GM21723 (cell line): ENCODE measurements around the gene NDRG3.

Source experiments
- ATAC-seq: cut with Tn5 transposase; IDR thresholded peaks from one replicate; pipeline ENCODE4 v1.9.1; 2021; ENCODE audit warnings: mild to moderate bottlenecking, moderate library complexity; ENCODE audit not compliant: unreplicated experiment

The NDRG3 gene

DNA sequence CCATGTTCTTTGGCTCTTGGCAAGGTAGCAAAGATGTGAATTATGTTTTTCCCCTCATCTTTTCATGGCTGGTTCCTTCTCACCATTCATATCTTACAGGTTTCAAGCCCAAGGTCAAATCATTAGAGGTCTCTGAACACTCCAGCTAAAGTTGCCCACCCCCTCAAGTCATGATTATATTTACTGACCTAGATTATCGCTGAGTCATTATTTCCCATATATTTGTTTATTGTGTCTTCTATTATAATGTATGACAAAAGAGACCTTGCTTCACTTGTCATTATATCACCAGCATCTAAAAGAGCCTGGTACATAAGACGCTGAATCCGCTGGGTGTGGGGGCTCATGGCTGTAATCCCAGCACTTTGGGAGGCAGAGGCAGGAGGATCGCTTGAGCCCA, 15.2 kb upstream of the NDRG3 start:
- no peak for ATAC-seq

DNA sequence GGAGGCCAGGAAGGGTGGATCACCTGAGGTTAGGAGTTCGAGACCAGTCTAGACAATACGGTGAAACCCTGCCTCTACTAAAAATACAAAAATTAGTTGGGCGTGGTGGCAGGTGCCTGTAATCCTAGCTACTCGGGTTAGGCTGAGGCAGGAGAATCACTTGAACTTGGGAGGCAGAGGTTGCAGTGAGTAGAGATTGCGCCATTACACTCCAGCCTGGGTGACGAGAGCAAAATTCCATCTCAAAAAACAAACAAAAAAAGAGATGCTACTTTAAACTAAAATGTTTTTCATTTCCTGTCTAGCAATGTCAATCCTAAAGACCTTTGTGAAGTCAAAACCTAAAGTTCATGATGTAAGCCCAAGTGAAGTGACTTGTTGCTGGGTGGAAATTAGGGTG, 14.8 kb upstream of the NDRG3 start:
- no peak for ATAC-seq

DNA sequence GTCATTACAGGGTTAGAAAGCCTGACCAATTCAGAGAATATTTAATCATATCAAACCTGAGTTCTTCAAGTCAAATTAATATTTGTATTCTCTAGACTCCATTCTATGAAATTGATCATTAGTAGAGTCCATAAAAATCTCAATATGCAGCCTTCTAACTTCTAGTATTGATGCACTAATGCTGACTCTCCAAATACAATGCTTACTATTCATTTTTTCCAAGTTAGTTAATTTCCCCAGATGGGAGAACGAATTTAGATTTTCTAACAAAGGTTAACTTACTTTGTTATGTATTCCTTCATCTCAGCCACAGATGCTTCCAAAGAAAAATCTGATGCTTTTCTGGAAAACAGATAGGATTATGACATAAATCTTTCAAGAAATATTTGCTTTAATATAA, 12.4 kb upstream of the NDRG3 start:
- ATAC-seq, result no peak

DNA sequence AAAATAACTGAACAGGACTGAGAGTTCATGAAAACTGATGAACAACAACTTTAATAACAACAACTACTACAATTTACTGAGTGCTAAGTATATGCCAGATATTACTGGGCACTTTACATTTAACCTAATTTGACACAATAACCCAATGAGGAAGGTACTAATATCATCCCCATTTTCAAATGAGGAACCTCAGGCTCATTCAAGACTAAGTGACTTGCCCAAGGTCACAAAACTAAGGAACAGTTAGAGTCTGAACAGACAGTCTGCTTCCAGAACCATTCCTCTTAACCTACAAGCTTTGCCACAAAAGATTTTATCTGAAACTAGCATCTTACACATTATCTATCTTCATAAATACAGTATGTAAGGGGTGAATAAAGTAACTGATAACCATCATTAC, 10.6 kb upstream of the NDRG3 start:
- no peak for ATAC-seq

DNA sequence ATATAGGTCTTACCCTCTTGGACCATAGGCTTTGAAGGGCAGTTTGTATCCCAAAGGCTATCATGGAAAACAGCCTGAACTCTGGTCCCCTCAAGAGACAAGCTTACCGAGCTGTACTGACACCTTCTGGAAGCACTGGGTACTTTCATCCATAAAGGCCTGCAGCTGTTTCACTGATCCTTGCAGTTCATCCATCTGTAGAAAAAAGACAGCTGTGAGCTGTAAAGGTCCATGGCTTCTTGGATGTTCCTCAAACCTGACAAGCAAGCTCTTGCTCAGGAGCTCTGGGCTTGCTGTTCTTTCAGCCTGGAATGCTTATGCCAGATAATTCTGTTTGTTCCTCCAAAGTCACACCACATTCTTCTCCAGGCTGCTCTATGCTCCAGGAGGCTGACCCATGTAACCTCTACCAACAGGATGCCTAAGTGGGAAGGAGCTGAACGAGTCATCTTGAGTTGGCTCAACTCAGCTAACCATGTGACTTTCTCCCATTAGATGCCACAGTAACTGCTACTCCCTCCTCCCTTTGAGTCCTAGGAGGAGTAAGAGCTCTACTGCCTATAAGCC, 8.8 kb upstream of the NDRG3 start:
- ATAC-seq, result no peak

DNA sequence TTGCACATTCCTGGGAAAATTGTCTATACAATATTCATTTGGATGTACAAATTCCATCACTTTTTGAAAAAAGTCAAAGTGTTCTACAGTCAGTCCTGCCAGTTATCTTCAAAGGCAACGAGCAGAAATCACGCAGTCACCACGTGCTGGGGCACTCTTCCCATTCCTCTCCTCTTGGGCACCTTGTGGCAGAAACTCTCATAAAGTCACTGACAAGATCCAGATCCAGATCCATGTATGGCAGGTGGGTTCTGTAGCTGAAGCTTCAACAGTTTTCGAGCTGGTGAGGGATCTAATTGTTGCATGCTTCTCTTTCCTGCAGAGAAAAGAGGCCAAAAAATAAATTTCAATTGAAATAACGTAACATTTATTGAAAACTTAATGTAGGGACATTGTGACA, 6.7 kb upstream of the NDRG3 start:
- ATAC-seq, result no peak

DNA sequence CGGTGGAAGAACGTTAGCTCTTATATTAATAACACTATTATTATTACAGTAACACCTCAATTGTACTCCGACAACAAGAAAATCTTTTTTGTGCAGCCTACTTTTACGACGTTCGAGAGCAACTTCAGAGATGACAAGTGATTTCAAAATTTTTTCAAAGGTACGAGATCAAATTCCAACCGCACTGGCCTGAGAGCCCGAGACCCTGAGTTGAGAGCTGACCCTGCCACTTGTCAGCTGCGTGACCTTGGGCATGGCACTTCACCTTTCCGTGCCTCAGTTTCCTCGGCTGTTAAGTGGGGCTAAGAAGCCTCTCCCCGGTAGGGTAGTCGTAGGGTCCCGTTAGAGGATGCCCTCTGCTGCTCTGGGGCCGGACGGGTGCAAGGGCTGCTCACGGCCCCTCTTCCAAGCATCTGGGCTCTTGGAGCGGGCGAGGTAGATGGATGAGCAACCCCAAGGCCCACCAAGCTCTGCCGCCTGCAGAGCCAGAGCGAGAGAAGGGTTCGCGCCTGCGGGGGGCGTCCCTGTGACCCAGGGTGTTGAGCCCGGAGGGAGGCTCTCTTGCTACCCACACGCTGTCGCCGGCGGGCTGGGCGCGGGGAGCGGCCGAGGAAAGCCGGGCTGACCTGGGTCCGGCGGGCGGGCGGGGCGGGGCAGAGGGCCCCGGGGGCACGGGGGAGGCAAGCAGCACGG, 510 bp downstream of the NDRG3 start:
- peak; percentile 36 for ATAC-seq

DNA sequence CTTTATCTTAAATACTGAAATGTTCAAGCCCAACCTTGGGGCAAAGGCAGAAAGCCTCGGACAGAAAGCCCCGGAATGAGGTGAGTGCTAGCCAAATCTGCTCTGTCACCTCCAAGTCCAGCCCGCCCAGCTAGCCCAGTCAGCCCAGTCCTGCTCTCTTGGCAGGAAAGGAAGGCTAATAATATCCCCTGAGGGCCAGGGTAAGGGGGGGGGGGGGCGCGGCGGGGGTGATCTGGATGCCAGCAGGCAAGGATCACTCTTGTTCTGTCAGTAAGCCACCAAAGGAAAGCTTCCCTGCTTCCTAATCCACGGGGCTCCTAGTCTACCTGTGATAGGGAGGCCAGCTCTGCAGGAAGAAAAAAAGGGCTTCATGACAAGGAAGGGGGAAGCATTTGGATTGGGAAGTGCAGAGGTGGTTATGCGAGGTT, 1.1 kb downstream of the NDRG3 start:
- no peak for ATAC-seq

DNA sequence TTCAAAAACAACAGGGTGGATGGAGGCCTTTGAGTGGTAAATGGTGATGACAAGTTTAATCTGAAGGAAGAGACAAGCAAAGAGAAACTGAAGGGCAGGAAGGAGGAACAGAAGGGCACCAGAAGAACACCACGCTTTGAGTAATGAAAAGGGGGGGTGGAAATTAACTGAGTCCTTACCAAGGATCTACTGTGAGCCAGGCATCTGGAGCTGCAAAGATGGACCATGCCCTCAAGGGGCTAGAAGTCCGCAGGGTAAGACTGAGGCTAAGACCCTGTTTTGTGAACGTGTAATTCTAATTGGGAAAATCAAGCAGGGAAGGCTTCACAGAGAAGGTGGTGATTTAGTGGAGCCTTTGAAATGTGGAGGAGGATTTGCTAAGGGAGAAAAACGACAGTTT, 1.6 kb downstream of the NDRG3 start:
- ATAC-seq, result no peak

DNA sequence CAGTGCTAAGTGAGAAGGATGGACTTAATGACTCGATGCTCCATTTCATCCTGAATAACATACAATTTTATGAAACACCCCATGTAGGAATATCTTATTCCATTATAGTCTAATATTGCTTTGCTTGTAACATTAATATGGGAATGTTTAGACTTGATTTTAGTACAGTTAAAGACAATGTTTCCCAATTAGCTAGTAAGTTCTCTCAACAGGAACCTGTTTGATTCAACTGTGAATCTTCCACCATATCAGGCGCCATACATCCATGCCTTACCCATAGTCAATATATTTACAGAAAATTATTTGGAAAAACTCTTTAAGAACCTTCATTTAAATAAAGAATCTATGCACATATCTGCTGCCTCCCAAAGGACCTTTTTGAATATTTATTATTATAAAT, 3.3 kb downstream of the NDRG3 start:
- no peak for ATAC-seq

DNA sequence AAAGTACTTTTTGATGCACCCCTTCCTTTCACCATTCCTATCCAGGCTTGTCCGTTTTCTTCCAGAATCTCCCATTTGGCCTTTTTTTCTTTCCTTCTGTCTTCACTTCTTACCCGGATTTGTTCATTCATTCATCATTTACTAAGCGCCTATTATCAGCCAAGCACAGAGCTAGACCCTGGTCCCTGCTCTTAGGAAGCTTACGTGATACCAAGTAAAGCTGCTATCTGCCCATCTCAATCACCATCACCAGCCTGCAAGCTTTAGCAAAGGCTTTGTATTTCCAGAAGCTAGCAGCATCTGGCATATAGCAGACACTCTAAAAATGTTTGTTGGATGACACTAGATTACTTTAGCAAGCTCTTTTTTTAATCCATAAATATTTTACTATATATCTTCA, 4.8 kb downstream of the NDRG3 start:
- ATAC-seq, result no peak

DNA sequence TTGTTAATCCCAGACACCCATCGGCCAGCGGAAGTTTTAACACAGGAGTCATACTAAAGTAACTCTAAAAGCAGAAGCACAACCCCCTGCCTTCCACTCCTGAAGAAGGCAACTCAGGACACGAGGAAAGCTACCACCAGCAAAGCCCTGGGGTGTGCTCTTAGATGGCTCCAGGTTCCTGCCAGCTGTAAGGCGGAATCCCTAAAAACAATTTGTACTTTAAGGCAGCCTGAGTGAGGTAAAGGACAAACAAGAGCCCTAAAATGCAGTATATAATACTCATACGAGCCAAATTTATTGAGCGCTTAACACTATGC, 8.7 kb downstream of the NDRG3 start:
- ATAC-seq, result no peak

DNA sequence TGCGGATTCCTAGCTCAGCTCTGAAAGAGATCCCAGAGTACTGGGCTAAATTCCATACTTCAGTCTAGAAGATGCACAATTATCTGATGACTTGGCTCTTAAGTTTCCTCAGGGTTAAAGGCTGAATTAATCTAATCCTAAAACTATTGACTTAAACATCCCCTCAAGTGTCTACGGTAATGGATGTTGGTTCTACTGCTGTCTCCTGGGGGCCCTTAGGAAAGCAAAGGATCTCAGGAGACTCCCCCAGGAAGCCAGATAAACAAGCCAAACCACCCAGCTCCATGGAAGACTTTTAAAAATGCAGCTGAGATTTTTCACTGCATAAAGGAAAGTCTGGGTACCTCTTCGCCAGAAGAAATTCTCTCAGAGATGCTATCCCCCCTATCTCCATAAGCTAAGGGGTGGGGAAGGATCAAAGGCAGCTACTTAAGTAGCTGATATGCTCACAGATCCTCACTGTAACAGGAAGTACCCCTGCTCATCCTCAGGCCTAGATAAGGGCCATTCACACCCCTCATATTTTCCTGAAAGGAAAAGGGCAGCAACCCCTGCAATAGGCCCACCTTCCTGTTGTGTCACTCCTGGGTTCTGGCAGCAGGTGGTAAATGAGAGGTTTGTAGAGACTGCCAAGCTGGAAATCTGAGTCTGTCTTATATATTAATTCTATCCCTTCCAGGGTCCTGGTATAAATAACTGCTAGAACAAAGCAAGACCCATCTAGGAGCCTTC, 9.3 kb downstream of the NDRG3 start:
- ATAC-seq, result no peak

DNA sequence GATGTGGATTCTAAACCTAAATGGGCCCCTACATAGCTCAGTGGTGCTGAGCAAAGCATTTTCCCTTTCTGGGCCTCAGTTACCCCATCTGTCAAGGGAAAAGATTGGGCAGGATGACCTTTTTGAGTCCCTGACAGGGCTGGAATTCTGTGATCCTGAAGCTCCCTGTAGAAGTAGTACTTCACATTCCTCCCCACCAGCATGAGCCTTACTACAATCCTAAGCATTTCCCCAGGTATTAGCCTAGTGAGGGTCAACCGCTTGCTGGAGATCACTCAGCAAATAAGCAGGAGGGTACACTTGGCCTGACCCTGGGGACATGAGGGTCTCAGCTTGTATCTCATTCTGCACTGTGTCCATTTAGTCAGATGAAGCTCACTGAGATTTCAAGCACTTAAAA, 13.4 kb downstream of the NDRG3 start:
- no peak for ATAC-seq

DNA sequence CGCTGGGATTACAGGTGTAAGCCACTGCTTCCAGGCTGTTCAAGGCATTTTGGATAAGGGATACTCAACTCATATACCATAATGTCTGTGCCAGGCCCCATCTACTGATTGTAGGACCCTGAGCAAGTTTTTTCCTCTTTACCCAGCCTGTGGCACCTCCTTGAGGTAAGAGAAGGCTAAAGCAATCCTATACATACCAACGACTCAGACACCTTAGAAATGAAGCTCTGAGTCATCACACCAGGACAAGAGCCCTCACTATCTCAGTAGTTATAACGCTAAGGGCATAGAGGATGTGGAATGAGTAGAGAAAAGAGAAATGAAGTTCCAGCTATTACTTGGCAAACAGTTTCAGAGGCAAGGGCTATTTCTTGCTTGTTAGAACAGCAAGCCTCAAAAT, 16.9 kb downstream of the NDRG3 start:
- no peak for ATAC-seq

DNA sequence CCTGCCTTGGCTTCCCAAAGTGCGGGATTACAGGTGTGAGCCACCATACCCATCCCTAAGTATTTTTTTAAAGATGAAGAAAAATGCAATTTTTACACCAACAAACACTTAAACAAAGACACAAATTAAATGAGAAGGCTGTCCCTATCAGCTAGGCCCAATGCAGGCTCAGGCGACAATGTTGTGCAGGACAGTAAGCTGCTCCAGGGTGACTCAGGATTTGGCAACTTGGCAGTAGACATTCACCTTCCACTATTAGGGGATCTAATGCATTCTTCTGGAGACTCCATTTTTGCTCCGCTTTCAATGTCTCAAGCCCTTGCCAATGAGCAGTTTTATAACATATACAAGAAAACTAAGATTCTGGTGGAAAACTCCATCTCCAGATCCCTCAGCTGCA, 19.7 kb downstream of the NDRG3 start:
- no peak for ATAC-seq

DNA sequence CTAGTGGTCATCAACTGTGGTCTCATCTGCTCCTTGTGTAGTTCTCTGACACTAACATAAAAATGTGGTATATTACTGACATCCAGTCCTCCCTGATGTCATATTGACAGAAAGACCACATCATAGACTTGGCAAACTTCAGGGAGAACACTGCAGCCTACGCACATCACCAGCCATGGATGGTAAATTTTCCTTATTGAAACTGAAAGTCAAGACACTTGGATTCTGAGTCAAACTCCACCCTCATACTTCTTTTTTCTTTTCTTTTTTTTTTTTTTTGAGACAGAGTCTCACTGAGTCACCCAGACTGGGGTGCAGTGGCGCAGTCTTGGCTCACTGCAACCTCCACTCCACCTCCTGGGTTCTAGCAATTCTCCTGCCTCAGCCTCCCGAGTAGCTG, 25.4 kb downstream of the NDRG3 start:
- ATAC-seq, result no peak

DNA sequence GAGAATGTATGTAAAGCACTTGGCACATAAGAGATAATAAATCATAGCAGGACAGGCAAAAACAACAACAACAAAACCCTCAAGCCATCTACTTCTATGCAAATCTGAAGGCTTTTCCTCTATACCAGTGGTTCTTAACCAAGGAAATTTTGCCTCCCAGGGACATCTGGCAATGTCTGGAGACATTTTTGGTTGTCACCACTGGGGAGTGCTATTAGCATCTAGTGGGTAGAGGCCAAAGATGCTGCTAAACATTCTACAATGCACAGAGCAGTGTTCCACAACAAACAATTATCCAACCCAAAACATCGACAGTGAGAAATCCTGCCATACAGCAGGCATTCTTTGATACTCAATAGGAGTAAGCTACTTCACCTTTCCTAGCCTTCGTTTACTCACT, 28.2 kb downstream of the NDRG3 start:
- ATAC-seq, result no peak

DNA sequence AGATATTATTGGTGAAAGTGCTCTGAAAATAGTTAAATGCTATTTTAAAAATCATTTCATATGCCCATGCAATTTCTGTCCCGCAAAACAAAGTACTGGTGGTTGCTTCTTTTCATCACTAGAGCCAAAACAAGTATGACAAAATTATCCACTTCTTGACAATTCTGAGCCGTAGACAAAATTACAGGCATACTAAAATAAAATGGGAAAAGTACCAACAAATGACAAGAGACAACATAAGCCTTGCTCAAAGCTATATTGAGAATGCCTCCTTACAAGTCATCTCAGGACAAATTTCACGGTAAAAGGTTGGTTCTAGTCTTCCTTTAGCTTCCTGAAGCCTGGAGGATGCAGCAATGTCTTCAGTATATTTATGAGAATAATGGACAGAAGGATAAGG, 28.9 kb downstream of the NDRG3 start:
- ATAC-seq, result no peak

DNA sequence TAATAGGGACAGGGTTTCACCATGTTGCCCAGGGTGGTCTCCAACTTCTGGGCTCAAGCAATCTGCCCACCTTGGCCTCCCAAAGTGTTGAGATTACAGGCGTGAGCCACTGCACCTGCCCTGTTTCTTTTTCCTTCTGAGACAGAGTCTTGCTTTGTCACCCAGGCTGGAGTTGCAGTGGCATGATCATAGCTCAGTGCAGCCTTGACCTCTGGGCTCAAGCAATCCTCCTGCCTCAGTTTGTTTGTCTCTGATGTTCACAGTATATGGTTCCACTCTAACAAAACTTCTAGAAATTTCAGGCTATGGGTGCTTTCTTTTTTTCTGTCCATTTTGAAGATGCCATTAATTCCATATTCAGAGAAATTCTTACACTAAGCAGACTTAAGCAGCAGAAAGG, 33.1 kb downstream of the NDRG3 start:
- no peak for ATAC-seq

DNA sequence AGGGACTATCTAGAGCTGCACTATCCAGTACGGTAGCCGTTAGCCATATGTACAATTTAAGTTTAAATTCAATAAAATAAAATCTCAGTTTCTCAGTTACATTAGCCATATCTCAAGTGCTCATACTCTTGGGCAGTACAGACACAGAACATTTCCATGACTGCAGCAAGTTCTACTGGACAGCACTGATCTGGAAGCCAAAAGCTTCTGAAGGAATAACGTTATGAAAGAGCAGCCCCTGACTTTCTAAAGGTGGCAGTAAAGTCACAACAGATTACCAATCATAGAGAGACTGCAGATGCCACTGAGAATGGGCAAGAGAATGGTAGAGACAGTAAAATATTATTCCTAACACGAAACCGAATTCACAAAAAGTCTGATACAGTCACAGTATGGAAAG, 36.8 kb downstream of the NDRG3 start:
- no peak for ATAC-seq

DNA sequence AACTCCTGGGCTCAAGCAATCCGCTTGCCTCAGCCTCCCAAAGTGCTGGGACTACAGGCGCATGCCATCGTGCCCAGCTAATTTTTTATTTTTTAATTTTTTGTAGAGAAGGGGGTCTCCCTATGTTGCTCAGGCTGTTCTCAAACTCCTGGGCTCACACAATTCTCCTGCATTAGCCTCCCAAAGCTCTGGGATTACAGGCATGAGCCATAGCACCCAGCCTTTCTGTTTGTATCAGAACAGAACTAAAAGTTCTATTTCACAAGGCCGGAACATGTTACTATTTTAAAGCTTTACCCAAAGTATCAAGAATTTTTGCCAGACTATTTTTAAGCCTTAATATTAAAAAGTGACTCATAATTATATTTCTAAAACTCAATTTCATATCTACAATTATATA, 42.4 kb downstream of the NDRG3 start:
- ATAC-seq, result no peak

DNA sequence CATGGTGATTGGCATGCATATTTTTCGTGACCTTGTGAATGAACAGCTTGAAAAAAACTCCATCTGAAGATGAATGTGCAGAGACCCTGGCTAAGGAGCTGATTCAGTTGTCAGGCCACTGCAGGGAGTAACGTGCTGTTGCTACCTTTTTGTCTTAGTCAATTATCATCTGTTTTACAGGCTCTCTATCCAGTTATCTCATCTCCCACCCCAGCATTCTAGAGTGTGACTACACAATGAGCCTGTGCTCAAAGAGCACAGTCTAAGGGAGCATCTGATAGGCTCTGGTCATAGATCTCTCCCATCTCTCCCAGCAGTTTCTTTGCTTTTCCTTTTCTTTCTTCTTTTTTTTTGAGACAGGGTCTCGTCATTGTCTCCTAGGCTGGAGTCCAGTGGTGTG, 45.5 kb downstream of the NDRG3 start:
- ATAC-seq, result no peak
